GM19463 (cell line): ENCODE data around the gene MAML3.

Experiments used
- ATAC-seq: cut with Tn5 transposase; IDR thresholded peaks from one replicate; pipeline ENCODE4 v1.9.1; 2021; ENCODE audit warnings: mild to moderate bottlenecking, moderate library complexity; ENCODE audit not compliant: unreplicated experiment

Gene MAML3

DNA sequence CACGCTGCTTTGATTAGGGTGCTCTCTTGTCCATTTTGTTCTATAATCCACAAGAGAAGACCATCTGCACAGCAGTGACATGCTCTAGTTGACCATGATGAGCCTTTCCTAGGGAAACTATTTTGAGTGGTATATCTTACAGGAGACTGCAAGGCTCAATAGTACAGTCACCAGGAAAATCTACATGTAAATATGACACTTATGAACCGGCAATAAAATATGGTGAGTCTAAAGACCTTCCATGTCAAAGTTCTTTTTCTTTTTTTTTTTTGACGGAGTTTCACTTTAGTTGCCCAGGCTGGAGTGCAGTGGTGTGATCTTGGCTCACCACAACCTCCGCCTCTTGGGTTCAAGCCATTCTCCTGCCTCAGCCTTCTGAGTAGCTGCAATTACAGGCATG lies 384.6 kb downstream of the MAML3 start:
- no peak for ATAC-seq

DNA sequence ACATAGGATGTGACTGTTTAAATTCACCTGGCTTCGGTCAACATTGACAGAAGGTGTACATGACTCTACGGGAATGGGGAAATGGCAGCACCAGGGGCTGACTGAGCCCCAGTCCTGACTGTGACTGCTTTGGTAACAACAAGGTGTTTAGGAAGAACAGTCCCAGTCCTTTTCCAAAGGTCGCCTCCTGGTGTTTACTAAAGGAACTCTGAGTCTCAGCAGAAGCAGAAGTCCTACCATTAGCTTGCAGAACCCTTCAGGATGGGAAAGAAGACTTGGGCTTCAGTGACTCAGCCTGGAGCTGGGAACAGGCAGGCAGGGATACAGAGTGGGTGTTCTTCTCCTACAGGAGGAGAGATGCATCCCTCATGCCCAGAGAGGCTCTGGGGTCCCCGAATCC lies 385.1 kb downstream of the MAML3 start:
- no peak for ATAC-seq

DNA sequence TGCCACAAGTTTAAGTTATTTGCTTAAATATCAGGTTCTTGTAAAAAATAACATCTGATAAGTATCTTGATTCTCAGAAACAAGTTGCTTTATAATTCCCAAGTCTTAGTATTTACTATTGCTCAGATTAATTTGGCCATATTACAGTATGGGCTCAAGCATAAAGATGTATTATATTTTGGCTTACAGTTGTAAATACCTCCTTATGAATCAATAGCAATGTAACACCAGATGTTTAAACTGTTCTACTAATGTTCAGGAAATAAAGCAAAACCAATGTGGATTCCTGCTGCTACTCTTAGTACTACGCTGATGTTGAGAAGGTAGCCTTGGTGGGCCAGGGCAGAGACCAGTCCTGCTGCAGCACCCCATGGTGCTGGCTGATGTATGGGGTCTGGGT lies 385.6 kb downstream of the MAML3 start:
- no peak for ATAC-seq

DNA sequence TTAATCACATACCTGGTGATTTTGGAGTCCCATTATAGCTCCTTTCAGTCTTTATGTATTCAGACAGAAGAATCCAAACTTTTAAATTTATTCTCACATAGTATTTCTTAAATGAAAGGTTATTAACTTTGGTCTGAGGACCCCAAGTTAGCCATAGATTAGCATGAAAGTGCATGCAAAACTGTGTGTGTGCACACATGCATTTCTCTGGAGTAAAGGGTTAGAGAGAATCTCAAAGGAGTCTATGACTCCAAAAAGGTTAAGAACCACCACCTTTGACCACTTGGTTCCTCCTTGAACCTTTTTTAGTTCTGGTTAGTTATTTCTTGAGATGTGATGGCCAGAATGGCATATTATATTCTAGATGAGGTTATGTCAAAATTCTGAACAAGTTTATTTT lies 386.4 kb downstream of the MAML3 start:
- ATAC-seq = no peak

DNA sequence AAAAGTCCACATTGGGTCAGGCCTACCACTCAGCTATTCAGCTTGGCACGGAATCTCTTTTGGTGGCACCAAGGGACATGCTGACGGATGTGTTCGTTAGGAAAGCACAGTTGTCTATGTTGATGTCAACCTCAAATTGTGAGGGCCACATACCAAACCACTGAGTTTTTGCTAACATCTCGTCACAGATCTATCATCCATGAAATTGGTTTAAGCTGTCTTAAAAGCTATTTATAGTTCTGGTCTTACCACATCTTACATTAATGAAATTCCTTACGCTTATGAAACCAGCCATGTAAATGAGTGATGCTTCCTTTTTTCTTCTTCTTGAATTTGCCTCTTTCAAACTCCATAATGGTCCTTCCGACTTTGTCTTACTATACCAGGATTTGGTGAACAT lies 386.8 kb downstream of the MAML3 start:
- no peak for ATAC-seq

DNA sequence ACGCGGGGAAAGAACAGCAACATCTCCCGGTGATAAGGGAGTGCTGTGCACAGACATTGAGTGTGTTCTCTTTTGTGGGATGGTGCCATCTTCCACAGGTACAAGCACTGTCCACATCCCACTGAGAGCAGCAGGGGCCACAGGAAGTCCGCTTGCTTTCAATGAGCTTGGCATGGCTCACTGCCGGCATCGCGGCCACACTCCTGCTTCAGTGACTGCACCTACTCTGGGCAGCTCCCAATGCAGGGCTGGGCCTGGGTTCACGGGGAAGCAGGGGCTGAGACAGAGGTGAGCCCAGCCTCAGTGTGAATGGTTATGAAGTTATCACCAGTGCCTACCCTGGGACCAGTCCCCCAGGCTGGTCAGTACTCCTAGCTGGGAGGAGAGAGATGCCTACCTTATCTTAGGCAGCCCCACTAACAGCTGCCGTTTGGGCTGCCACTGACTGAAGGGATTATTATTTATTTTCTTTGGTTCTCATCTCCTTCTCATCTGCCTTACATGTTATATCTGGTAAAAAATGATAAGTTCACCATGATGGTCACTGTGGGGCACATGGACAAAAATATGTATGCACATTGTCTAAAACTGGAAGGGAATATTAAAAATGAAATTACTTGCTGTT lies 389.2 kb downstream of the MAML3 start:
- ATAC-seq = no peak

DNA sequence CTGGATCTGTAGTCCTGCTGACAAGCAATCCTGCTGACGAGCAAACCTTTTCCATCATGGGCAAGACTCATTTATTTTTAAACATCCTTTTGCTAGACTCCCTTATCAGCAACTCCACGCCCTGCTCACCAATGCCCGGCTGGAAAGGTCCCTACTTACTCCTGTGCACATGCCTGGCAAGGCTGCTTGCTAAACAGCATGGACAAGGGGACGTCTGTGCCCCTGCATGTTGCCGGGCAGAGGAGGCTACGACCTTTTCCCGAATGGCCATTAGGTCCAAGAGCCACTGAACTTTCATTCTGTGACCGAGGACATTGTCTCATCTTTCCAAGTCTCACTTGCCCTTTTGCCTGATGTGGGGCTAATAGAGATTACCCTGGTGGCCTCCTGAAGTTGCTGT lies 389.8 kb downstream of the MAML3 start:
- ATAC-seq = no peak

DNA sequence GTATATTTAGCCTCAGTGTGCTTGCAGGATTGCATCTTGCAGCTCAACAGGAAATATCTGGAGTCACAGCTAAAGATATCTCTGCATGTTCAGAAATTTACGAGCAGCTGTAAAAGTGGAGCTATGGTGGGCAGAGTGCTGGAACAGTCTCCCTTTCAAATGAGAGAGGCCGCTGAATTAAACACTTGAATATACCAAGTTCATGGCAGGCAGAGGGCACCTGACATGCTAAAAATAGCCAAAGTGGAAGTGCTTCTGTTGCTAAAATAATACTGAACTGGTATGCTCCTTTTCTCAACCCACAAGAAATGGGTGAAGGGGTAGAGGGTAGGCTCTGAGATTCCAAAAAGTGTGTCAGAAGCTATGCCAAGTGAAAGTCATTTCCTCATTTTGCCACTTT lies 390.3 kb downstream of the MAML3 start:
- no peak for ATAC-seq

DNA sequence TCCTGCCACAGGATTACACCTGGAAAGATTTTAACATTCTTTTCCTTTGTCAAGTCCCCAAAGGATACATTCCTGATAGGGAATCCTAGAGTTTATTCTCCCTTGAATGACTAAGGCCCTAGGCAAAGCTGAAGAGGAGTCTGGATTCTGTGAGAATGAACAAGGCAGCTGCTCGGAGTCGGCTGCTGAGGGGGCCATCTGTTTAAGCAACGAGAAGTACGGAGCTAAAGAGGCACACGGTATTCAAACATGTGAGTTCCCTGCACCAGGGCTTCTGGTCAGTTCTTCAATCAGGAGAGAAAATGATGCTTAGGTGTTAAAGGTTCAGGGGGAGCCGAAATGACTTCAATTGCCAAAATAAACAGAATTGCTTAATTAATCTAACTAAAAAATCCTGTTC lies 390.8 kb downstream of the MAML3 start:
- ATAC-seq = no peak

DNA sequence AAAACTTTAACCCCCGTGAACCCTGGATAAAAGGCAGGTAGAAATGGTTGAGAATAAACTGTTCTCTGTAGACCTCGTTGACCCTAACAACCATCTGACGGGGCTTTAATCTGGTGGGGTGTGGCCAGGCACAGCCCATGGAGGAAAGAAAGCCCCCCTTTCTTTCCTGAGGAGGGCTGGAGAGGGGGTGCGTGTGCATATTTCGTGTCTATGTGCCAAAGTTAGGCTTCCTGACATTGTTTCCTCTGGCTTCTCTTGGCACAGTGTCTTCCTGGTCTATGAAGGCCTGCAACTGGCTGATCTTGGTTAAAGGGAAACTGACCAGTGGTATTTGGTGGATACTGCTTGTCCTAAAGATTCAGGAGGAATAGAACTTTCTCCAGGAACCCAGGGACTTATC lies 391.3 kb downstream of the MAML3 start:
- ATAC-seq = no peak

DNA sequence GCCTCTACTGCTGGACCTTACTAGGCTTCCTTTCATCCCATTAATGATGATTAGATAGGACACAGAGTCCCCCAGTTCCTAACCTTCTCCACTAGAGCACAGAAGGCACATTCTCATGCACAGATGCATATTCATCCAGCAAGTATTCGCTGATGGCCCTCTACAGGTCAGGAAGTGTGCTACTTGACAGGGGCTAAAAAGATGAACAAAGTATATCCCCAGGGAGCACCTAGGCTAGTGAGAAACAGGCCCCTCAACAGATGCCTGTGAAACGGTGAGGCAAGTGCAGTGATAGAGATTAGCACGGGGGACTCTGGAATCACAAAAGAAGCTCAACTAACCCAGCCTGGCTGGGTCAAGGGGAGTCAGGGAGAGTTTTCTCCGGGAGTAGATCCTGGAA lies 392.5 kb downstream of the MAML3 start:
- peak; percentile 65 for ATAC-seq

DNA sequence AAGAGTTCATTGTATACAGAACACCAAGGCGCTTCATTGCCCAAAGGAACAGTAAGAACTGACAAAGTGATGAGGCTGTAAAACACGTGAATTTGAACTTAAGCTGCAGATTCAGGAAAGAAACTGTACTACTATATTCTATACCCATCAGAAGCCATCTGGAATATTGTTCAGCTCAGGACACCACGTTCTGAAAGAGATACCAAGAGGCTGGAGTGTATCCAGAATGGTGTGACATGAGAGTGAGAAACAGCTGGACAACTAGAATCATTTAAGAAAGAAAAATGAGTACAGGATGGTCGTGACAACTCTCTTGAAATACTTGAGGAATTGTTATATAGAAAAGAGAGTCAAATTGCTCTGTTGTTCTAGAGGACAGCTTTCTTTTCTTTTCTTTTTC lies 393.4 kb downstream of the MAML3 start:
- ATAC-seq = no peak

DNA sequence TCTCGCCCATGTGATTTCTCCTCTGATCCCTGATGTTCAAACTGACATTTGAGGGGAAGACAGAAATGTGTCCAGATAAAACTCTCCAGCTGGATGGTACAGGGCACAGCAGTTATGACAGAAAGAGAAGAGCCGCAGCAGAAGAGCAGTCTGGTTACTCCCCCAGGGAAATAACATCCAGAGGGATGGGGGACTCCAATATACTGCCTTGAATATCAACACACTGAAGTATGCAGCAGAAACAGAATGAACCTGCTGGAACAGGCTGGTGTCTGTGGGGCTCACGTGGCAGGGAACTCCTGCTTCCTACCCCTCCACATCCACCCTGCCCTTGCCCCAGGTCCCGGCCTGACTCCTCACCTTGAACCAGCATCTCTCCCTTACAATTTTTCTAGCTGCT lies 394.9 kb downstream of the MAML3 start:
- no peak for ATAC-seq

DNA sequence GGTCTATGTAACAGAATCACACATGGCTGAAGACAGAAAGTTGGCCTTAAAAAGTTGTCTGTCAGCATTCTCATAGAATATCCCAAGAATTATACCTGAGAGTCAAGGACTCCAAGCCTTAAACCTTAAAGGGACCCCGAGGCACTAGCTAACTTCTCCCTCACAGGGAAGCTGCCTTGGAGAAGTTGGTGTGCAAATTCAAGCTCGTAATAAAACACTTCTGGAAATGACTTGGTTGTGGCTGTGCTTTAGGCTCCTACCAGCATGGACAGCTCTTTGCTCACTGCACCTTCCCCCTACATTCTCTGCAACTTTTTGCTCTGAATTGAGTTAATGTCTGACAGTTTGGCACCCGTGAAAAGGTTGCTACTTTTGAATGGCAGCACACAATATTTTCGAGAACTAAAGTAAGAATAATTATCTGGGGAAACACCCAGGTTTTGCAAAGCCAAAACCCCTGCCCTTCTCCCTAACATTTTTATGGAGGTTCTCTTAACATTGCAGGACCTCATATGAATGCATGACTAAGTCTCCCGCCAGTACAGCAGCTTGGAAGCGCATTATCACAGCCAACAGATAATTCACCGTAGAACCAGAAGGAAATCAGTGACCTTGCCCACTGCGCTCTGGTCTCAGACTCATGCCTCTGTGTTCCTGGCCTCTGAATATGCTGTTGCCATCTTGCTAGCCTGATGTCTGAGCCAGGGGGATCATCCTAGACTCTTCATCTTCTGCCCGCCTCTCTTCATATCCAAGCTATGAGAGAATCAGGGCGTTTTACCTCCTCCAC lies 397.4 kb downstream of the MAML3 start:
- no peak for ATAC-seq

DNA sequence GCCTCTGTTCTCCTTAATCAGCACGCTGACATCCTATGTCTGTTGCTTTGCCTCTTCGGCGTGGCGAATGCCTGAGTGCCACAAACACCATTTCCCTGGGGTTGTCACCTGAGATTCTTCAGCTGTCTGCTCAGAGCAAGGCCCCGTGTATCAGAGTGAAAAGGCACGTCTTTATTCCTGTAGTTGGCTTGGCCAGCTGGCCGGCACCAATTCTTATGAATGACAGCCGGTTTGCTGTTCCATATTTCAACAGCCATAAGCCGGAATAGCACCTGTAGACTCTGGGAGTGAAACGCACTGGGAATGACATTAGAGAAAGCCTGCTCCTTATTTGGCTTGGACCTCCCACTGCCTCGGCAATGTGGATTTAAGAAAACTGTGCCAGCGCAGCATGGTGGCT lies 399.0 kb downstream of the MAML3 start:
- ATAC-seq = no peak

DNA sequence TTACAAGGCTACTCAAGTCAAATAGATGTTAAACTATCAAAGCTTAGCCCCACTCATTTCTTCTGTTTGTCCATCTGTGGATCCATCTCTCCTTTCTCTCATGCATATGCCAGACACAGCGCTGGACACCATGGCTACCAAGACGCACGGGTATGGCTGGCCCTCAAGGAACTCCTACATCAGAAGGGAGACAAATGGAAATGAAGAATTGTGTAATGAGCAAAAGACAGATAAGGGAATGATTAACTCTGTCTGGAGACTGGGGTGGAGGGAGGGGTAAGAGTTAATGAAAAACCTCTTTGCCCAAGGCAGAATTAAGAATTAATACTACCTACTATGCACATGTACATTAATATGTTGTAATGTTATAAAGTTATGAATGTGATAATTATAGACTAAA lies 400.3 kb downstream of the MAML3 start:
- ATAC-seq = no peak

DNA sequence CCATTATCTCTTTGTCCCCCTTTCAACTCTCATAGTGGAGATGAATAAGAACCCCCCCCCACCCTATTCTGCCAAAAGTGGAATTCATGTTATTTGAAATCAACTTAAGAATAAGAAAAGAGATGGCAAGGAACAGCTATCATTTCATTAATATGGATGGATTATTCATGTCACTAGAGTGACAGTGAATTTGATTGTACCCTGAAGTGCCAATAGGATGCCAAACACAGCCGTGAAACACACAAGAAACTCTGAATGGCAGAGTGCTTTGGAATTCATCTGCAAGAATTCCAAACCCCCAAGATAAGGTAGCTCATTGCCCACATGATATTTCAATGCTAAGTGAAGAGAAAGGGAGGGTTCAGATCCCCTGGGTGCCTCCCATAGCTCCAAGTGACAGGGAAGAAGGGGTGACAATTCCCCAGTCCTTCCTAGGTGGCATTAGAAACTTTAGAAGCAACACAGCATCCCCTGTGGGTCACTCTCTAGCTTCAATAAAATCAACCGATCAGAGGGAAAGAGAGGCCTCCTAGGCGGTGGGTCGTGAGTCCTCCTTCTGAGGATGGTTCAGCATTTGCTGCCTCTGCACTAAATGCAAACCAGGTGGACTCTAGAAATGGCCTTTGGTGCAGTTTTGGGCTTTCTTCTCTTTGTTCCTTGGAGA lies 404.0 kb downstream of the MAML3 start:
- ATAC-seq = no peak

DNA sequence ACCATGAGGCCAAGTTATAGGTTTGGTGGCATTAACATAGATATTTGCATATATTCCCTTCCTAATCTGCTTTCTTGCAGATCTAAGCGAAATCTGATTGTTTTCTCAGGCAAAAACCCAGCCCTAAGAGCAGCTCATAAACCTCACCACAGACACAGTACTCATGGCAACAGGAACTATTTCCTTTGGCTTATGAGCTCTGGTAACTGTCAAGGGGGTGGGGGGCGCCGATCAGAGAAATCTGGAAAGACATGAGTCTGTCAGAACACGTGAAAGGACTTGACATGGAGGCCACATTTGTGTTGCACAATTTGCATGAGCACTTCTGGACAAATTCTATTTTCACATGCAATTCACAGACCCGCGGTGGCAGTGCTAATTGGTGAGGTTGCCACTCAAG lies 404.6 kb downstream of the MAML3 start:
- no peak for ATAC-seq

DNA sequence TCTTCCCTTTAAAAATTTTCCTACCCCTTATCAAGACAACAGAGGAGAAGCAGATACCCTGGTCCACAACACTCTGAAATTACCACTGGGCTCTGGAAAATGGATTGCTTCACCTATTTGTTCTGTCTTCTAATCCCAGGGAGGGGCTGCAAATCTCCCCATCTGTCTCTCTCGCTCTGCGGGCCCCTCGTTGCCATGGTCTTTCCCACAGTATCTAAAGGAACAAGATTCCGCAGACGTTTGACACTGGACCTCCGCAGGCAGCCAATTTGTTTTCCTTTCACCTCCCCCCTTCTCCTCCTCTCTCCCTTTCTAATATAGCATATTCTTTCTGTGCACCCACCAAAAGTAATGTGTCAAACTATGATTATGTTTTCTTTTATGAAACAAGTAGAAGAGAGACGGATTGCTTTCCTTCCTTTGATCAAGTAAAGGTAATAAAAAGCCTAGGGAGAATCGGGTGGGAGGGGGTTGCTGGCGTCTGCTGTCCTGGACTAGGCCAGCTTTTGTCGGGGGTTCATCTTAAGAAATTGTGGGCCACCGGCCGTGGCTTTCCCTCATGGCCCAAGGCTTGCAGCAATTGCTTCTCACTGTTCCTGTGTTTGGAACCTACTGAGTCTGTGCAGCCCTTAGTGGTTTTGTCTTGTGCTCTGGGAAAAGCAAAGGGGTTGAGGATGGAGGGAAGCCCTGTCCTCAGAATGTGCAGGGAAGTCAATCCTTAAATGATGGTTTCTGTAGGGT lies 407.4 kb downstream of the MAML3 start:
- no peak for ATAC-seq

DNA sequence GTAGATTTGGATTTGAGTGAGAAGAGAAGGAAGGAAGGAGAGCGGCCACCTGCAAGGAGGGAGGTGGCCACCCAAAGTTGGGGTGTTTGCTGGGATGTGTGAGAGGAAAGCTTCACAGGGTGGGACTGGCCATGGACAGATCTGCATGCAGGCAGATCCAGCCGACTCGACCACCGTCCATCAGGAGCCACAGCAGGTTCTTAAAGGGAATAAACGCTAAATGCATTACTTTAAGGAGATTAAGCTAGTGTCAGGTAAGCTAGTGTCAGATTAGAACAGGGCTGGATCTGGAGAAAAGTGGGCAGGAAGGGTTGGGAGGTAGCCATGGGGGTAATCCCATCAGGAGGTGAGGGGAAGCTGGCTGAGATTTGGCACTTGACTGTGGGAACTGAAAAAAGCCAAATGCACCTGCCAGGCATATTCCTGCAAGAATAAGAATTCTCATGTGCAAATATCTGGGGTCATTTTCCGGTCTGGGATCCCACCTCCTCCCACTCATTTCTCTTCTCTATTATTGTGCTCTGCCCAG lies 408.8 kb downstream of the MAML3 start:
- no peak for ATAC-seq

DNA sequence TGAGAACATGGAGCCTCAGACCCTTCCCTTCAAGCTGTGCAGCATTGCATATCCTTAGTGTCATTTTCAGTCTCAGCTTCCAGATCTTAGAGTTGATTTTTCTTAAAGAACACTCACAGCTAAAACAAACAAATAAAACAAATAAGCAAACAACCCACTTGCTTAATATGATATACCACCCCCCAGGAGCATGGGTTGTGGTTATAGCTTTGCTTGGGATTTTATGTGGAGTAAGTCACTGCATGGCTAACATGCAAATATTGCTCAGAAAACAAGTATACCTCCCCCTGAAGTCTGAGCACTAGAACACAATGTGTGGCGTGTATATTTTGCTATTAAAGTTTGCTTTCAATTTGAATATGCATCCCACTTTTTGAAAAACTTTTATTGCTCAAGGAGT lies 409.8 kb downstream of the MAML3 start:
- no peak for ATAC-seq
